Stimulated activated CD8-positive, alpha-beta memory T cell treated with anti-CD3 and anti-CD28 coated beads, Interleukin-15, amount 100 ng/mL, for 1 hour (primary cell): ENCODE measurements around the gene SPSB1.

Experiments used
- DNase-seq: peaks from one replicate; pipeline ENCODE4 v3.0.0-alpha.2; 2020; ENCODE audit warnings: low read depth

SPSB1 gene

GRCh38 chr1:9344426-9345200, 51.9 kb downstream of the SPSB1 start:
- no peak for DNase-seq

- no peak for DNase-seq
Observed at GRCh38 chr1:9345471-9345870, 52.8 kb downstream of the SPSB1 start.

GRCh38 chr1:9345922-9346321, 53.2 kb downstream of the SPSB1 start:
- DNase-seq, result no peak

- DNase-seq, result no peak
Observed at GRCh38 chr1:9346566-9346965, 53.9 kb downstream of the SPSB1 start.

GRCh38 chr1:9347095-9347850, 54.6 kb downstream of the SPSB1 start:
- DNase-seq, result no peak

- no peak for DNase-seq
Observed at GRCh38 chr1:9349331-9349851, 56.7 kb downstream of the SPSB1 start.

- DNase-seq, result no peak
Observed at GRCh38 chr1:9350013-9350908, 57.6 kb downstream of the SPSB1 start.

- DNase-seq, result no peak
Observed at GRCh38 chr1:9350960-9351359, 58.3 kb downstream of the SPSB1 start.

- DNase-seq, result no peak
Observed at GRCh38 chr1:9351654-9352271, 59.1 kb downstream of the SPSB1 start.

GRCh38 chr1:9352377-9353134, 59.9 kb downstream of the SPSB1 start:
- DNase-seq, result no peak

GRCh38 chr1:9355503-9355902, 62.8 kb downstream of the SPSB1 start:
- no peak for DNase-seq

- no peak for DNase-seq
Observed at GRCh38 chr1:9356021-9356420, 63.3 kb downstream of the SPSB1 start.

- DNase-seq, result no peak
Observed at GRCh38 chr1:9356829-9357466, 64.3 kb downstream of the SPSB1 start.

GRCh38 chr1:9357958-9358357, 65.3 kb downstream of the SPSB1 start:
- DNase-seq, result no peak

- no peak for DNase-seq
Observed at GRCh38 chr1:9360371-9361064, 67.8 kb downstream of the SPSB1 start.

GRCh38 chr1:9361630-9362260, 69.1 kb downstream of the SPSB1 start:
- DNase-seq, result no peak

- no peak for DNase-seq
Observed at GRCh38 chr1:9362488-9362887, 69.8 kb downstream of the SPSB1 start.

- no peak for DNase-seq
Observed at GRCh38 chr1:9363061-9363471, 70.4 kb downstream of the SPSB1 start.

GRCh38 chr1:9366298-9366697, 73.6 kb downstream of the SPSB1 start:
- DNase-seq, result no peak
